Stomach smooth muscle (tissue), 2 donors: ENCODE measurements around the gene AICDA.
"Not testable (repeated sequence)": the region's sequence is repeated elsewhere in the genome, so short reads cannot be mapped to it uniquely, and the experiment has no call there.

ENCODE experiments used
- H3K27ac ChIP-seq: one replicate; pipeline ENCODE4 v1.7.0; 2013; ENCODE audit warnings: mild to moderate bottlenecking, low read length, inconsistent platforms
- H3K27me3 ChIP-seq, 2 donors: one replicate each; pipeline ENCODE4 v1.7.0; 2013; ENCODE audit warnings: low read length in 2 of 2; ENCODE audit not compliant: insufficient read depth in 2 of 2, control insufficient read depth in 1 of 2
- H3K36me3 ChIP-seq, 2 donors: one replicate each; pipeline ENCODE4 v1.7.0; 2013; ENCODE audit warnings: low read length in 2 of 2; ENCODE audit not compliant: control insufficient read depth in 2 of 2, insufficient read depth in 2 of 2
- H3K4me1 ChIP-seq: one replicate; pipeline ENCODE4 v1.7.0; 2013; ENCODE audit warnings: low read length; ENCODE audit not compliant: control insufficient read depth, insufficient read depth
- H3K4me3 ChIP-seq, 2 donors: one replicate each; pipeline ENCODE4 v1.7.0; 2013; ENCODE audit warnings: low read length in 2 of 2
- H3K9ac ChIP-seq, 2 donors: one replicate each; pipeline ENCODE4 v1.7.0; 2013; ENCODE audit warnings: low read length in 2 of 2, mild to moderate bottlenecking in 1 of 2
- H3K9me3 ChIP-seq, 2 donors: one replicate each; pipeline ENCODE4 v1.7.0; 2013; ENCODE audit warnings: low read length in 2 of 2; ENCODE audit not compliant: control insufficient read depth in 2 of 2
- donor health status: healthy.
- donor health status: Pancreatic carcinoma.

The AICDA gene

DNA sequence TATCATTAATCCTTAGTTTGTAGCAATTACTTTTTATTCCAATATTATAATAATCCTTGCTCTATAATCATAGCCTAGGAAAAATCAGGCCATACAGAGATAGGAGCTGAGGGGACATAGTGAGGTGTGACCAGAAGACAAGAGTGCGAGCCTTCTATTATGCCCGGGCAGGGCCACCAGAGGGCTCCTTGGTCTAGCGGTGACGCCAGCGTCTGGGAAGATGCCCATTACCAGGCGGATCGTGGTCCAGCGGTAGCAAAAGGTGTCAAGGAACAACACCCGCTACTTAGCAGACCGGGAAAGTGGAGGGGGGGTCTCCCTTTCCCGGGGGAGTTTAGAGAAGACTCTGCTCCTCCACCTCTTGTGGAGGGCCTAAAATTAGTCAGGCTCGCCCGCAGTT lies 28.2 kb downstream of the AICDA start:
- H3K27ac ChIP-seq, H3K9ac ChIP-seq, H3K4me3 ChIP-seq, H3K27me3 ChIP-seq, H3K4me1 ChIP-seq, H3K9me3 ChIP-seq, H3K36me3 ChIP-seq: not testable (repeated sequence)

DNA sequence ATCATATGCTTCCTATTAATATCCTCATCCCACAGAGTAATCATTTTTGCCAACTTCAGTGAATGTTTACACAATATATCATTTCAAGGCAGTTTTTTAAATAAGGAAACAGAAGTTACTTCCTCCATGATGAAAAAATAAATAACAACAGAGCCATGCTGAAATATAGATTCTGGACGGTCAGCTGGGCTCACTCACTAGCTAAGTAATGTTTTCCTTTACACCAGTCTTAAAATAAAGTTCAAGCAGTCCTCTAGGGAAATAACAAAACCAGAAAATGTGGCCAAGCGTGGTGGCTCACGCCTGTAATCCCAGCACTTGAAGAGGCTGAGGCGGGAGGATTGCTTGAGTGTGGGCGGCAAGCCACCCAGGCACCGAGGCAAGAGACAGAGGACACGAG lies 28.7 kb downstream of the AICDA start:
- no peak overlapping the region for H3K4me3 ChIP-seq
- no peaks in the 10 kb centered on the region for H3K4me1 ChIP-seq
- H3K27me3 ChIP-seq, result no peaks in the 10 kb centered on the region
- no peaks in the 10 kb centered on the region for H3K36me3 ChIP-seq
- no peaks in the 10 kb centered on the region for H3K9me3 ChIP-seq
- H3K27ac ChIP-seq, result no peak overlapping the region
- H3K9ac ChIP-seq, result no peak overlapping the region

DNA sequence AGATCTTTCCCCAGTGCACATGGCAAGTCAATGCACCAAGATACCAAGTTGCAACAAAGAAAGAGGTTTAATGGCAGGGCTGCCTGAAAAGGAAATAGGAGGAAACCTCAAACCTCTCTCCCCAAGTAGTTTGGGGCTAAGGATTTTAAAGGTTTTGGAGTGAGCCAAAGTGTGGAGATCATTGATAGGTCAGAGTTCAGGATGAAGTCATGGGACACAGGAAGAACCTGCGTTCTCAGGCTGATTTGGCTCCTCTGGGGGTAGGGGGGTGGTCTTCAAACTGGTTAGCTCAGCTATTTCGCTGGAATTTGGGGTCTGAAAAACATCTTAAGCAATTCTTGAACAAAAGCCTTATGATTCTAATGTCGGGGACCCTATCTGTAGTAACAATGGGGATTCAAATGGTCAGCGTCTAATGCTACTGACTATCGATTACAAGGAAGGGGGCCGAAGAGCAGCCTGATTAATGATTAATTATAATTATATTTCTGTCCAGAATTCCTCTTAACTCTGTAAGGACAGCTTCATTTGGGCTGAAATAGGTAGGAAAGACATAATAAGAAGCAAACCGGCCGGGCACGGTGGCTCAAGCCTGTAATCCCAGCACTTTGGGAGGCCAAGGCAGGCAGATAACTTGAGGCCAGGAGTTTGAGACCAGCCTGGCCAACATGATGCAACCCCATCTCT lies 31.4 kb downstream of the AICDA start:
- no peaks in the 10 kb centered on the region for H3K27me3 ChIP-seq
- H3K4me1 ChIP-seq, result no peaks in the 10 kb centered on the region
- H3K9me3 ChIP-seq, result no peaks in the 10 kb centered on the region
- no peak overlapping the region for H3K9ac ChIP-seq
- H3K36me3 ChIP-seq, result no peaks in the 10 kb centered on the region
- H3K4me3 ChIP-seq, result no peak overlapping the region
- H3K27ac ChIP-seq, result no peak overlapping the region

DNA sequence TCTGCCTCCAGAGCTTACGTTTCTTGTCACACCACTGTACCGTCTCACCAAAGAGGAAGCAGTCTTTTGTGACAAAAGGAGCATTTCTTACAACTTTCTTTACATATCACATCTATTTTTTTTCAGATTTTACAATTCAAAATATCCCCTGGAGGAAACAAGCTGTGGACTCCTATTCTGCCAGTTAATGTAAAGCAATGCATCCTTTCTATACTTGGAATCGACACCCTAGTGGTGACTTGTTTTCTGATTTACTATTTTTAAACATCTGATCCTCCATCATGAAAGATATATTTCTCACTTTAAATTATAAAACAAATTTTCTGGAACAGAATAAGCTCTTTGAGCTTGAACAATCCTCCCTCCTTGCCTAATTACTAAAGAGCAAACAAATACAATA lies 34.8 kb downstream of the AICDA start:
- Histone ChIP-seq H3K4me3 (no peak overlapping the region), H3K4me1 (no peaks in the 10 kb centered on the region), H3K9ac (no peak overlapping the region), H3K27me3 (no peaks in the 10 kb centered on the region), H3K36me3 (no peaks in the 10 kb centered on the region), H3K9me3 (no peaks in the 10 kb centered on the region), H3K27ac (no peak overlapping the region)

DNA sequence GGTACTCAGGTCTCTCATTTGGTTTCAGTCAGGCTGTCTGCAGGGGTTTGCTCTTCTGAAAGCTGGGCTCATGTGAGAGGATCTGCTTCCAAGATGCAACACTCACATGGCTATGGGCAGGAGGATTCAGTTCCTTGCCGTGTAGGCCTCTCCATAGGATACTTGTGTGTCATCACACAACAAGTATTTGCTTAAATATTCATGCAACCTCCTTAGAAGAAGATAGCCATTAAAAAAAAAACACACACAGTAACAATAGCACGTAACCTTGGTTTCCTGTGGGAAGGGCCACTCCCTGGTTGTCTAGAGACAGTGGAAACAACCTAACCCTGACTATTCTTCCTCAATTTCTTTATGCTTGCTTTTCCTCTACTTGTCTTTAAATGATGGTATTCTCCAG lies 40.2 kb downstream of the AICDA start:
- no peaks in the 10 kb centered on the region for H3K36me3 ChIP-seq
- H3K9me3 ChIP-seq, result no peaks in the 10 kb centered on the region
- H3K27ac ChIP-seq, result no peak overlapping the region
- no peak overlapping the region for H3K9ac ChIP-seq
- H3K4me3 ChIP-seq, result no peak overlapping the region
- no peaks in the 10 kb centered on the region for H3K27me3 ChIP-seq
- H3K4me1 ChIP-seq, result no peaks in the 10 kb centered on the region

DNA sequence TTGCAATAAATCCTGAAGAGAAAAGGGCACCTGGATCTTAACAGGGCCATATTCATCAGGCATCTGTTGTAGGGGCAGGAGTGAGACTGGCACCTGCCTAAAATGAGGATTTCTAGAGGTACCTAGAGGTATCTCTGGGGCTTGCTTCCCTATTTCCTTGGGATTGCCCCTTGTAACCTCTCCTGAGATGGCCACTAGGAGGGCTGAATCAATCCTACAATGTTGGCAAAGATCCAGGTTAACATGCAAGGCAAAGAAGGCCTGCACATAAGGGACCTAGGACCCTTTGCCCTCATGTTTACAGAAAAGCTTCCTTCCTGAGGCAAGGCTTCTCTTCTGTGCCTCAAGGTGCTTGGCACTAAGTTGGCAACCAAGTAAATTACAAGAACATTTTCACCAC lies 46.1 kb downstream of the AICDA start:
- no peaks in the 10 kb centered on the region for H3K4me1 ChIP-seq
- no peaks in the 10 kb centered on the region for H3K36me3 ChIP-seq
- no peaks in the 10 kb centered on the region for H3K27me3 ChIP-seq
- no peak overlapping the region for H3K27ac ChIP-seq
- no peak overlapping the region for H3K9ac ChIP-seq
- H3K9me3 ChIP-seq, result peaks cover 0 to 6% of the 10 kb centered on the region in 2 donors
- H3K4me3 ChIP-seq, result no peak overlapping the region

DNA sequence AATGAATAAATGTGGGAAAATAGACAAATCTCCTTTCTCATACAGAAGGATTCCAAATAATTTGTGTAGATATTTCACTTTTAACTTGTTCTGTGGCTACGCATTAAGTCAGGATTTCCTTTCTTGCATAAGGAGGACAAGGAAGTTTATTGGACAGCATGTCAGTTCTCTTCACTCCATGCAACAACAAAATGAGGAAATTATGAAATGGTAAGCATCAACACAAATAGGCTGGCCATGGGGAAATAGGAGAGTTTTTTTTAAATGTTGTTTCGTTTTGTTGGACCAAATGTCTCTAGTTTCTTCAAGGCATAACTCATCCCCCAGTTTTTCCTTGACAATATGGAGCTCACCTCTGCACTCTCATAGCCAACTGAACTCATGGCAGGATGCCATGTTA lies 46.6 kb downstream of the AICDA start:
- H3K36me3 ChIP-seq, H3K9ac ChIP-seq, H3K27ac ChIP-seq, H3K4me3 ChIP-seq, H3K4me1 ChIP-seq, H3K9me3 ChIP-seq, H3K27me3 ChIP-seq: not testable (repeated sequence)

DNA sequence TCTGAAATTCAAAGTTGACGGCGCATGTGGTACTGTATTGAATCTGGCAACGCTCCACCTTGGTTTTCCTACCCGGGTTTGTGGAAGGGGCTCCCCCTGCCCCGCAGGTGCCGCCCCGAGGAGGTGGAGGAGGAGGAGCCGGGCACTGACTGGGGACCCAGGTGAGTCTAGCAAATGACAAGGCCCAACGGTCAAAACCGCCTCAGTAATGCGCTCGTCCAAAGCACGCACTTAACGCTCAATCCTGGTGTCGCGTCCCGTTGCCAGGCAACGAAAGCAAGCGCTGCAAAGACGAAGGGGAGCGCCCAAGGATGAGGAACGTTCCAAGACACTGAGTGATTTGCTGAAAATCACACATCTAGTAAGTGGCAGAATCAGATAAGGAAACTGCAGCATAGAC lies 48.0 kb downstream of the AICDA start:
- Histone ChIP-seq H3K4me1 (no peaks in the 10 kb centered on the region), H3K27me3 (no peaks in the 10 kb centered on the region), H3K36me3 (no peaks in the 10 kb centered on the region), H3K4me3 (no peak overlapping the region), H3K27ac (no peak overlapping the region), H3K9ac (no peak overlapping the region), H3K9me3 (peaks cover 0 to 6% of the 10 kb centered on the region in 2 donors)

DNA sequence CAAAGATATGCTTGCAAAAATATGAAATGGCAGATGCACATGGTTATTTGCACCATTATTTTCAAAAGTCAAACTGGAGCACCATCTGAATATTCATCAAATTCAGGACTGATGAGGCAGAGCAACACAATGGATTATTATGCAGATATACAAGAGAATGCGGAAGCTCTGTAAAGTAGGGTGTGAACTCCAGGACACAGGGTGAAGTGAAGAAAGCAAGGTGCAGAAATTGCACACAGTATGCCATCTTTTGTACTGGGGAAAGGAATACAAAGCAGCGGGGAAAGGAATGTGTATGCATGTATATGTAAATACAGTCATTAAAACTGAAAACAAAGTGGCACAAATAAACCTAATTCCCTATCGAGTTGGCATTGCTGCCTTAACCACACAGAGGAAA lies 49.3 kb downstream of the AICDA start:
- no peak overlapping the region for H3K9ac ChIP-seq
- H3K27ac ChIP-seq, result no peak overlapping the region
- no peaks in the 10 kb centered on the region for H3K36me3 ChIP-seq
- no peaks in the 10 kb centered on the region for H3K27me3 ChIP-seq
- H3K4me3 ChIP-seq, result no peak overlapping the region
- peaks cover 0 to 6% of the 10 kb centered on the region in 2 donors for H3K9me3 ChIP-seq
- H3K4me1 ChIP-seq, result no peaks in the 10 kb centered on the region

DNA sequence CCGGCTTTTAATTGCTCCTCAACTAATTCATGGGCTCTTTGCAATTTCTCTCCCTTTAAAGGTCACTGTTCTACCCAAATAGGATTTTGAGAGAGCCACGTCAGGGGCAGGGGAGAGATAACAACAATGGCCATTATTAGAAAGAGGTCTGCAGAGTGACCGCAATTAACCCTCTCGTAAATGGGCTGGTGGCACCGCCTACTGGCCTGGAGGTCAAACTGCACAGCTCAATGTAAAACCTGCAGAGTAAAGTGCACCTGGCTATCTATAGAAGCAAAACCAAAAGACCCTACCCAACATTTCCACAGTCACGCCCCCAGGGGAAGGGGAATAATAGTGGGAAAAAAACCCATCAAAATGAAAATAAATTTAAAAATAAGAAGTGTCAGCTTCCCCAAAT lies 50.3 kb downstream of the AICDA start:
- Histone ChIP-seq H3K4me1 (no peaks in the 10 kb centered on the region), H3K36me3 (no peaks in the 10 kb centered on the region), H3K27ac (no peak overlapping the region), H3K27me3 (no peaks in the 10 kb centered on the region), H3K4me3 (no peak overlapping the region), H3K9ac (no peak overlapping the region), H3K9me3 (peaks cover 0 to 6% of the 10 kb centered on the region in 2 donors)

DNA sequence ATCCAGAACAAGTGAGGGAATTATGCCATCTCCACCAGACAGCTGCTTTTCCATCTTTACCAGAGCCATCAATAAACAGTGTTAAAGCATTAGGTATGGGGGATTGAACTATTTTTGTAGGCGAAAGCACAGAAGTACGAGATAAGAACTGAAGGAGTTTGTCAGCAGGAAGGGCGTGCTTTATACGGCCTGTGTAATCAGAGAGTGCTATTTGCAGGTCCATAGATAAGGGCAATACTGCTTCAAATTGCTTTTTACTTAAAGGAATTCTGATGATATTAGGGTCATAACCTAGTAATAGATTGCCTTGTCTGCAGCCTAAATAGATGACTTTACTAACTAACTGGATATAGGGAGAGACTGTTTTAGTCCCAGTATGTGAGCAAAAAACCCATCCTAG lies 51.6 kb downstream of the AICDA start:
- Histone ChIP-seq H3K36me3 (no peaks in the 10 kb centered on the region), H3K4me1 (no peaks in the 10 kb centered on the region), H3K27me3 (no peaks in the 10 kb centered on the region), H3K9ac (no peak overlapping the region), H3K9me3 (peaks cover 0 to 6% of the 10 kb centered on the region in 2 donors), H3K27ac (no peak overlapping the region), H3K4me3 (no peak overlapping the region)
